Psoas muscle (tissue), 8 donors: ENCODE measurements around the gene RAD51B. TPM values are rescaled to one million over a fixed set of nuclear protein-coding genes. Genes with fewer than 3 reads are reported as not detected.
A peak's percentile ranks its signal among the peaks of the same experiment; 100 is the strongest.

Source experiments
- ATAC-seq, 4 donors: fragments of 200-7000 bp; cut with Tn5 transposase; one replicate each; pipeline ENCODE4 v1.9.1; 2020; ENCODE audit warnings: moderate library complexity in 3 of 4, mild to moderate bottlenecking in 2 of 4
- DNase-seq, 2 donors: peaks; one replicate each; pipeline ENCODE4 v3.0.0-alpha.2; 2020
- H3K27ac ChIP-seq: fragments of 200-600 bp; one replicate; pipeline ENCODE4 v1.8.0; 2022
- H3K27me3 ChIP-seq, 3 donors: fragments of 200-600 bp in 1 of 3; one replicate each; pipeline versions ENCODE4 v1.6.1 to v1.8.0; 2013 to 2022; ENCODE audit warnings: low read length in 2 of 3, mild to moderate bottlenecking in 2 of 3, moderate library complexity in 1 of 3; ENCODE audit not compliant: insufficient read depth in 3 of 3
- H3K36me3 ChIP-seq, 2 donors: fragments of 200-600 bp in 1 of 2; one replicate each; pipeline versions ENCODE4 v1.6.1 to v1.8.0; 2013 to 2022; ENCODE audit warnings: low read depth in 1 of 2, mild to moderate bottlenecking in 1 of 2, moderate library complexity in 1 of 2; ENCODE audit not compliant: insufficient read depth in 1 of 2
- H3K4me1 ChIP-seq: fragments of 200-600 bp; one replicate; pipeline ENCODE4 v1.8.0; 2022
- H3K4me3 ChIP-seq: fragments of 200-600 bp; one replicate; pipeline ENCODE4 v1.8.0; 2022; ENCODE audit warnings: mild to moderate bottlenecking
- H3K9me3 ChIP-seq: fragments of 200-600 bp; one replicate; pipeline ENCODE4 v1.8.0; 2022
- WGBS, 3 donors: extraction: QIAGEN DNeasy Blood & Tissue Kit; methylation state at CpG; one replicate each; pipeline versions ENCODE4 v1.1.6 to v1.1.7; 2013; 5-methylcytosine and 5-hydroxymethylcytosine counted together
- intact Hi-C, 2 donors: fragments of 100-400 bp; cut with DNase I; formaldehyde crosslinking; loops; one replicate each; pipeline versions ENCODE4 v1.11.0 to v1.14.2; 2022
- polyA plus RNA-seq, 3 donors: library from polyadenylated mRNA; stranded (reverse); fragments of 200-250 nt; gene quantifications; one replicate each; pipeline ENCODE4 v1.2.3, GENCODE V29; 2013
- total RNA-seq, 4 donors: library from RNA; stranded (reverse); fragmentation: NEBNext Ultra II Directional in 2 of 4; extraction: Animal tissue kit (Norgen Biotek cat#: 25700) in 2 of 4; gene quantifications; one replicate each; pipeline versions ENCODE4 v1.2.1 to v1.2.4, GENCODE V29; 2021 to 2023
- TF ChIP-seq, protein P1 (sequence below): fragments of 200-600 bp; IDR thresholded peaks from one replicate; pipeline ENCODE4 v1.8.0; 2022; ENCODE audit warnings: antibody characterized with exemption
- donor health status: healthy with polysubstance abuse.
- donor health status: DM: no; HTN: no; CAD: no; lungs with moderate emphysema.
- donor health status: Bipolar disorder and iron deficiency.
- donor health status: healthy.
- donor health status: DM: yes; HTN: yes; CAD: no.
- donor health status: DM: no; HTN: no; CAD: no.
- donor health status: DM: no; HTN: no; CAD: no.
- donor health status: DM: yes; HTN: yes; CAD: no.

The RAD51B gene
- total and polyA plus RNA-seq, 7 donors: 0.60 to 7.2 (median 2.2) TPM

DNA sequence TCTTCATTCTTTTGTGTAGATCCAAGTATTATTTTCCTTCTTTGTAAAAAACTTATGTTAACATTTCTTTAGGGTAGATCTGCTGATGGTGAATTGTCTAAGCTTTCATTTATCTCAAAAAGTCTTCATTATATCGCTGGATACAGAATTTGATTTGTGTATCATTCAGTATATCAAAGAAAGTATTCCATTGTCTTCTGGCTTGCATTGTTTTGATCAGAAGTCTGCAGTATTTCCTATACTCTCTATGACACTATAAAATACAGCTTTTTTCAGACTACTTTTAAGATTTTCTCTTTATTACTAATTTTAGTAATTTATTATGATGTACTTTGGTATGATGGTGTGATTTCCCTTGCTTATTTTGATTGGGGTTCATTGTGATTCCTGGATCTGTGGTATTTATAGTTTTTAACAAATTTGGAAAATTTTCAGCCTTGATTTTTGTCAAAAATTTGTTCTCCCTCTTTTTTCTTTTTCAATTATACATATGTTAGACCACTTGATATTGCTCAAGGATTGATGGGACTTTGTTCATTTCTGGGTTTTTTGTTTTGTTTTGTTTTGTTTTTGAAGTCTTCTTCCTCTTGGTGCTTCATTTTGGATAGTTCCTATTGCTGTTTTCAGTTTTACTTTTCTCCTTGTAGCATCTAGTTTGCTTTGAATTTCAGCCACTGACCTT is 796.8 kb downstream of the RAD51B start:
- TF ChIP-seq, protein P1, sequence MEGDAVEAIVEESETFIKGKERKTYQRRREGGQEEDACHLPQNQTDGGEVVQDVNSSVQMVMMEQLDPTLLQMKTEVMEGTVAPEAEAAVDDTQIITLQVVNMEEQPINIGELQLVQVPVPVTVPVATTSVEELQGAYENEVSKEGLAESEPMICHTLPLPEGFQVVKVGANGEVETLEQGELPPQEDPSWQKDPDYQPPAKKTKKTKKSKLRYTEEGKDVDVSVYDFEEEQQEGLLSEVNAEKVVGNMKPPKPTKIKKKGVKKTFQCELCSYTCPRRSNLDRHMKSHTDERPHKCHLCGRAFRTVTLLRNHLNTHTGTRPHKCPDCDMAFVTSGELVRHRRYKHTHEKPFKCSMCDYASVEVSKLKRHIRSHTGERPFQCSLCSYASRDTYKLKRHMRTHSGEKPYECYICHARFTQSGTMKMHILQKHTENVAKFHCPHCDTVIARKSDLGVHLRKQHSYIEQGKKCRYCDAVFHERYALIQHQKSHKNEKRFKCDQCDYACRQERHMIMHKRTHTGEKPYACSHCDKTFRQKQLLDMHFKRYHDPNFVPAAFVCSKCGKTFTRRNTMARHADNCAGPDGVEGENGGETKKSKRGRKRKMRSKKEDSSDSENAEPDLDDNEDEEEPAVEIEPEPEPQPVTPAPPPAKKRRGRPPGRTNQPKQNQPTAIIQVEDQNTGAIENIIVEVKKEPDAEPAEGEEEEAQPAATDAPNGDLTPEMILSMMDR: no peak
- Histone ChIP-seq H3K9me3 (peaks cover 50% of the 10 kb centered on the region), H3K27ac (no peak overlapping the region), H3K36me3 (no peaks in the 10 kb centered on the region), H3K4me3 (no peak overlapping the region), H3K4me1 (peaks cover 15% of the 10 kb centered on the region), H3K27me3 (peaks cover 0 to 1% (median 0%) of the 10 kb centered on the region in 3 donors)
- 83 to 91% (median 88%) methylated on average over 1 of the region's 1 CpG for WGBS, 3 donors
- DNase-seq (no peak), ATAC-seq (no peak)
- intact Hi-C loops: no loop called here

DNA sequence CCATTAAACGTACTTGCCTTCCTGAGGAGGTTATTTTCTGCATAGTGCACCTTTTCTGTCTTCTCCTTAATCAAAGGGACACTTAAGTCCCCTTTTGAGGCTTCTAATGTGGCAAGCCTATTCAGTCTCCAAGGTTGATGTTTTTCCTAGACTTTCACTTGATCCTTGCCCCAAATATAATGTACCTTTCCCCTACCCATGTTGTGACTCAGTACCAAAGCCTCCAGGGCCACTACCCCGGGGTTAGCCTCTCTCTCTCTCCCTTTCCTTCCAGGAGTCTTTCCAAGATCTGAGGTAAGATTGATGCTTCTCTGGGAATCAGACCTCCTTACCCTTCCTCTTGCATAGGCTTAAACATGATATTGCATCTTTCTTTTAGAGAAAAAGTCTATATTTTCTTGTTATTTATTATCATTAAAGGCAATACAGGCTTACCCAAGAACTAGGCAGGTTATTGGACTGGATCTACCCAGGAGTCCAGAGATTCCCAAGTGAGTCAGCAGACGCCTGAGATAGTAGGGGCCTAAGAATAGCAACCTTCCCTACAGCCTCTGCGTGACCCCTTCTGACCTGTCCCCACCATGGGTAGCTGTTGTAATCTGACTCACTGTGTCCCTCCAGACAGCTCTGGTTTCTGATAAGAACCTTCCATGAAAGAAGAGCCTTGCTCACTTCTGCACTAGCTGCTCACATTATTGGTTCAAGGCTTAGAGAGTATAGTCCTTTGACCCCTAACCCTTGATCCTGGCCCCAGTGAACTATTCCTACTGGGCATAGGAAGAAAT is 800.4 kb downstream of the RAD51B start:
- Histone ChIP-seq H3K27ac (peak overlapping the region; percentile 79), H3K9me3 (peaks cover 35% of the 10 kb centered on the region), H3K36me3 (no peaks in the 10 kb centered on the region), H3K4me3 (no peak overlapping the region), H3K27me3 (peaks cover 0 to 1% (median 0%) of the 10 kb centered on the region in 3 donors), H3K4me1 (peaks cover 25% of the 10 kb centered on the region)
- DNase-seq: peak; percentile 43 to 63
- WGBS, 3 donors: 22 to 28% (median 23%) methylated on average over 4 of the region's 4 CpGs
- intact Hi-C loops: no loop called here
- peak; percentile 98 to 99 (median 99) for ATAC-seq
- TF ChIP-seq, protein P1: no peak

DNA sequence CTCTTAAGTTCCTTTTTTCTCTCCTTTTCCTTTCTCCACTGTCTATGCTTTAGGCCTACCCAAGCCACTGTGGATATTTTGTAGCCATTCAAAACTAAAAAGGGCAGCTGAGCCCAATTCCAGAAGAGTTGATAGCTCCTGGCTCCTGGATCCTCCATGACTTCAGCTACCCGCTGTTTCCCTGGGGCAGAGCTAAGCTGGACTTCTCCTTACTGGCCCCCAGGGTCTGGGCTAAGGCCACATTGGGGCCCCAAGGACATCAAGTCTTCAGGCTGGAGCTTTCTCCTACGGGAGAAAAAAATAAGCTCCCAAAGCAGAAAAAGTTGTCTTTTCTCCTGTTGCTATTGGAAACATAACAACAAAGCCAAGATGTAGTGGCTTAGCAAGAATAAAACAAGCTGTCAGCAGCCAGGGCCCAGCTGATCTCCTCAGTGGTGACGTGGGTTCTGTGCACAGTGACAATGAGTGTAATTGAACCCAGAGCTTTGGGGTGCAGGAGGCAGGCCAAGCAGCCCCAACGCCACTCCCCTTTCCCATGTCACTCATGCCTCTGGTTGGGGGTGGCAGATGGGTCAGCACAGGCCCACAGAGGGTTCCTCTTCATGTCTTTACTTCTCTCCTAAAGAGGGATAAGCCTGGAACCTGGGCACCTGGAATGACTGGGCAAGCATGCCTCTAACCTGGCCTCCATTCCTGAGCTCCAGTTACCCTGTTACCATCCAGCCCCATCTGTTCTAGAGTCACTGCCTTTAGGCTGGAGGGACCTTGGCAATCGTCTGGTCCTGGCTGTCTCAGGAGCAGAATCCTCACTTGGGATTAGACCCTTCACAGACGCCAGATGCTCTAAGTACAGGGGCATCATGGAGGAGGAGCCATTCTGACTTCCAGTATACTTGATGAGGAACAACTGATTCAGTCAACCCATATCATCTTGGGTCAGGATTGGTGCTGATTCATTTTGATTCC is 802.1 kb downstream of the RAD51B start:
- no peaks in the 10 kb centered on the region for H3K36me3 ChIP-seq
- peak in 1 of 2 donors; percentile 62 for DNase-seq
- peaks cover 34% of the 10 kb centered on the region for H3K4me1 ChIP-seq
- ATAC-seq: no peak
- peaks cover 18% of the 10 kb centered on the region for H3K9me3 ChIP-seq
- intact Hi-C loops: no loop called here
- peaks cover 0 to 1% (median 0%) of the 10 kb centered on the region in 3 donors for H3K27me3 ChIP-seq
- H3K4me3 ChIP-seq: no peak overlapping the region
- H3K27ac ChIP-seq: peak overlapping the region; percentile 38
- 47 to 69% (median 49%) methylated on average over 6 of the region's 6 CpGs for WGBS, 3 donors
- TF ChIP-seq, protein P1: no peak

DNA sequence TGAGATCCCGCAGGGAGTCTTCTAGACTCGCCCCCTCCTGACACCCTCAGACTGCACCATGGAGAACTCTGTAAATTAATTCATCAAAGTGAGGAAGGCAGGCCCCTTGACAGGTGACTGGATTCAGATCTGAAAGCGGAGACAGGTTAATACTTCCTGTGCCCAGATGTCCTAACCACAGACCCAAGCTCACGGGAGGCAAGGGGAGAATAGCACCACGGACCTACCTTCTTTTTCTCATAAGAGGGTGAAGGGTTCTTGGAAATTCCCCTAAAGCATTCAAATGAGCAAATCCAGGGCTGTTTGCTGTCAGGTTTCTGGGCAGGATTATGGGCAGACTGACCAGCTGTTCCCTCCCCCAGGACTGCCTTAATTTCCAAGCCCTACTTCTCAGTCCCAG is 803.3 kb downstream of the RAD51B start:
- DNase-seq: no peak
- H3K4me1 ChIP-seq: peaks cover 36% of the 10 kb centered on the region
- intact Hi-C loops: no loop called here
- no peak for ATAC-seq
- WGBS, 3 donors: 47 to 87% (median 50%) methylated on average over 5 of the region's 5 CpGs
- TF ChIP-seq, protein P1: no peak
- no peaks in the 10 kb centered on the region for H3K36me3 ChIP-seq
- no peak overlapping the region for H3K4me3 ChIP-seq
- no peak overlapping the region for H3K27ac ChIP-seq
- H3K9me3 ChIP-seq: peaks cover 6% of the 10 kb centered on the region
- peaks cover 0 to 1% (median 0%) of the 10 kb centered on the region in 3 donors for H3K27me3 ChIP-seq
